ENCODE data around the gene PGLYRP2.

DNA sequence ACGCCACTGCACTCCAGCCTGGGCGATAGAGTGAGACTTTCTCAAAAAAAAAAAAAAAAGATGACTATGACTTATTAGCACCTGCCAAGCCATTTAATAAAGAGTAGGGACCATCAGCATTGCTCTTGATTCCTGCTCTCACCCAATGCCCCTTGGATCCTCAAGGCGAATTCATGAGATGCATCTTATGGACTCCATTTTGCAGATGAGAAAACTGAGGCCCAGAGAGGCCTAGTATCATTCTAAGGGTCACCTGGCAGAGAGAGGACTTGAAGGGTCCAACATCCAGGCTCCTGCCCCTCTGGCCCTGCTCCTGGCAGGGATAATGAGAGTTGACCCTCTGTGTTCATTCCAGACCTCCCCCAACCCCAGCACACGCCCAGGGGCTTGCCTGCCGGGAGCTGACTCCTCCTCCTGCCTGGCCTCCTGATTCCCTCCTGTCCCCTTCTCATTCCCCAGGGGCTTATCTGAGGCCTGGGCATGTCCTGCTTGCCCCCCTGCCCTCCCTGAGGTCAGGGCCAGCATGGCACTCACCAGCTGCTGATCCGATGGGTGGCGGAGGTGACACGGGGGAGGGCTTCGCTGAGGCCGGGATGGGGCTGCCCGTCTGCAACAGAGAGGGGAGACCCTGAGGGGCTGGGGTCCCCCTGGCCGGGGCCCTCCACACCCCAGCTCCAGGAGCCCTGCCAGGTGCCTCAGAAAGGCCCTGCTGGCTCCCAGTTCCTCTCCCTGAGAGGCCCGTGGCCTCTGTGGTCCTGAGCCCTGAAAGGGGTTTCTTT, 37.0 kb downstream of the PGLYRP2 start:
- TF ChIP-seq, protein P1, sequence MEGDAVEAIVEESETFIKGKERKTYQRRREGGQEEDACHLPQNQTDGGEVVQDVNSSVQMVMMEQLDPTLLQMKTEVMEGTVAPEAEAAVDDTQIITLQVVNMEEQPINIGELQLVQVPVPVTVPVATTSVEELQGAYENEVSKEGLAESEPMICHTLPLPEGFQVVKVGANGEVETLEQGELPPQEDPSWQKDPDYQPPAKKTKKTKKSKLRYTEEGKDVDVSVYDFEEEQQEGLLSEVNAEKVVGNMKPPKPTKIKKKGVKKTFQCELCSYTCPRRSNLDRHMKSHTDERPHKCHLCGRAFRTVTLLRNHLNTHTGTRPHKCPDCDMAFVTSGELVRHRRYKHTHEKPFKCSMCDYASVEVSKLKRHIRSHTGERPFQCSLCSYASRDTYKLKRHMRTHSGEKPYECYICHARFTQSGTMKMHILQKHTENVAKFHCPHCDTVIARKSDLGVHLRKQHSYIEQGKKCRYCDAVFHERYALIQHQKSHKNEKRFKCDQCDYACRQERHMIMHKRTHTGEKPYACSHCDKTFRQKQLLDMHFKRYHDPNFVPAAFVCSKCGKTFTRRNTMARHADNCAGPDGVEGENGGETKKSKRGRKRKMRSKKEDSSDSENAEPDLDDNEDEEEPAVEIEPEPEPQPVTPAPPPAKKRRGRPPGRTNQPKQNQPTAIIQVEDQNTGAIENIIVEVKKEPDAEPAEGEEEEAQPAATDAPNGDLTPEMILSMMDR (IDR thresholded peaks at IDR 0.05), result no peak
- TF ChIP-seq POLR2A (IDR thresholded peaks at IDR 0.05), result no peak

All from adrenal gland (tissue), 5 donors.